Measurements from ENCODE around the gene CNKSR1.

DNA sequence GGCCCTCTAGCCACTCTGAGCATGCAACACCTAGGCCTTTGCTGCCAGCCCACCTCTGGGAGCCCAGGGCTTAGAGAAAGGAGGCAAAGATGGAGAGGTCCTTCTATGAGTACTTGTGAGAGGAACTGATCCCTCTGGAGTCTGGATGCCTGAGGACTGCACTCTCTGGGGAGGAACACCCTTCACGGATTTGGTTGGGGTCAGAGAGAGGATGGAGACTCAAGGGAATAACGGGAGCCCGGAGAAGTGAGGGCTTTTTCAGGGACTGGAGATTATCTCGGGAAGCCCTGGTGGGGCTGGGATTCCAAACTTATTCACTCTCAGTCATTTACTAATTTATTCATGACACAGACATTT is 8.1 kb upstream of the CNKSR1 start:
- no peak for TF ChIP-seq CTCF (IDR thresholded peaks at IDR 0.05; ENCODE audit: insufficient read depth, low read length)
- TF ChIP-seq POLR2AphosphoS5 (IDR thresholded peaks at IDR 0.05; ENCODE audit: low read depth), result no peak
